Measurements from ENCODE around the gene RTTN. TPM values are rescaled to one million over a fixed set of nuclear protein-coding genes. Genes with fewer than 3 reads are reported as not detected.

The RTTN gene
- total and polyA plus RNA-seq, 2 donors (not counting 3 experiments of a cell fraction or from before 2014, with no cell fraction given), result 3.1 to 17.4 TPM

DNA sequence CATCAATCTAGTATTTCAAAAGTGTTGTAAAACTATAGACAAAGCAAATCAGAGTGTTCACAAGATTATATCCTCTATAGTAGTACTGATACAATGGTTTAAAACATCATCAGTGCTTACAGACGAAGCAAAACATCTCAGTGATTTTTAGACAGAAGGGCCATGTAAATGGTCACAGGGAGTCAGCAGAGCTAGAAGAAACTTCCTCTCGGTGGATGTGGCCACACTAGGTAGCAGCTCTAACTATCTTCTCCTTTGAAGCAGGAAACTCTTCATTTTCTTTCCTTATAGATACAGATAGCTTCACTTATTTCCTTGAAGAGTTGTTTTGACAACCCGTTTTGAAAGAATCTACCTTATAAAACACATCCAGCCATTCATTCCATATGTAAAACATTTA is 177.4 kb downstream of the RTTN start:
- no TSS peak for BruUV-seq (replicated peaks)
- DNase-seq (ENCODE audit: low read depth, low spot score) (no peak), FAIRE-seq (no peak)
- Histone ChIP-seq H3K4me3 (replicated peaks in 1 of 3; ENCODE audit: insufficient read depth in 1 of 3, low read depth in 1 of 3, low read length in 3 of 3) (no peak overlapping the region), H3K36me3 (ENCODE audit: control insufficient read depth in 2 of 2, extremely low read depth in 1 of 2, insufficient read depth in 2 of 2, low read length in 2 of 2) (no peaks in the 10 kb centered on the region), H2AFZ (ENCODE audit: low read depth, low read length) (no peak overlapping the region), H3K4me1 (ENCODE audit: control insufficient read depth, extremely low read depth, insufficient read depth, low read length) (no peaks in the 10 kb centered on the region), H3K9me1 (replicated peaks; ENCODE audit: control insufficient read depth, extremely low read depth, insufficient read depth, low read length) (no peaks in the 10 kb centered on the region), H3K9me3 (replicated peaks; ENCODE audit: control insufficient read depth, insufficient read depth, low read length) (no peaks in the 10 kb centered on the region), H3K79me2 (ENCODE audit: control insufficient read depth, insufficient read depth, low read length) (no peaks in the 10 kb centered on the region), H3K27me3 (ENCODE audit: control insufficient read depth in 2 of 2, insufficient read depth in 2 of 2, low read length in 2 of 2) (no peaks in the 10 kb centered on the region), H3K4me2 (ENCODE audit: insufficient read depth, low read length) (no peak overlapping the region), H3K27ac (ENCODE audit: insufficient read depth, low read depth, low read length) (no peak overlapping the region), H3K9ac (replicated peaks; ENCODE audit: extremely low read depth, insufficient read depth, low read length) (no peak overlapping the region), H4K20me1 (replicated peaks; ENCODE audit: control insufficient read depth, extremely low read depth, insufficient read depth, low read length) (no peaks in the 10 kb centered on the region)
- POLR2A ChIA-PET, result no interaction called here
- no peak for TF ChIP-seq FOS (IDR thresholded peaks at IDR 0.05; ENCODE audit: borderline replicate concordance, insufficient read depth, low read length)
- no peak for TF ChIP-seq EZH2 (IDR thresholded peaks at IDR 0.05; ENCODE audit: borderline replicate concordance, low read depth, low read length, severe bottlenecking)
- no peak for TF ChIP-seq POLR2AphosphoS5 (IDR thresholded peaks at IDR 0.05; ENCODE audit: insufficient read depth, low read depth, low read length)
- TF ChIP-seq MYC (IDR thresholded peaks at IDR 0.05; ENCODE audit: low read depth, low read length), result no peak
- TF ChIP-seq, protein P1, sequence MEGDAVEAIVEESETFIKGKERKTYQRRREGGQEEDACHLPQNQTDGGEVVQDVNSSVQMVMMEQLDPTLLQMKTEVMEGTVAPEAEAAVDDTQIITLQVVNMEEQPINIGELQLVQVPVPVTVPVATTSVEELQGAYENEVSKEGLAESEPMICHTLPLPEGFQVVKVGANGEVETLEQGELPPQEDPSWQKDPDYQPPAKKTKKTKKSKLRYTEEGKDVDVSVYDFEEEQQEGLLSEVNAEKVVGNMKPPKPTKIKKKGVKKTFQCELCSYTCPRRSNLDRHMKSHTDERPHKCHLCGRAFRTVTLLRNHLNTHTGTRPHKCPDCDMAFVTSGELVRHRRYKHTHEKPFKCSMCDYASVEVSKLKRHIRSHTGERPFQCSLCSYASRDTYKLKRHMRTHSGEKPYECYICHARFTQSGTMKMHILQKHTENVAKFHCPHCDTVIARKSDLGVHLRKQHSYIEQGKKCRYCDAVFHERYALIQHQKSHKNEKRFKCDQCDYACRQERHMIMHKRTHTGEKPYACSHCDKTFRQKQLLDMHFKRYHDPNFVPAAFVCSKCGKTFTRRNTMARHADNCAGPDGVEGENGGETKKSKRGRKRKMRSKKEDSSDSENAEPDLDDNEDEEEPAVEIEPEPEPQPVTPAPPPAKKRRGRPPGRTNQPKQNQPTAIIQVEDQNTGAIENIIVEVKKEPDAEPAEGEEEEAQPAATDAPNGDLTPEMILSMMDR (IDR thresholded peaks at IDR 0.05; ENCODE audit: extremely low read depth in 1 of 2, insufficient read depth in 1 of 2, low read depth in 1 of 2, low read length in 2 of 2), result no peak
- TF ChIP-seq POLR2A (IDR thresholded peaks at IDR 0.05; ENCODE audit: low read depth, low read length), result no peak
- no peak for TF ChIP-seq JUN (IDR thresholded peaks at IDR 0.05; ENCODE audit: borderline replicate concordance, insufficient read depth, insufficient read length, low read depth)
- TF ChIP-seq GATA2 (IDR thresholded peaks at IDR 0.05; ENCODE audit: insufficient read depth, insufficient read length, low read depth, low read length), result no peak
- TF ChIP-seq, protein P2, sequence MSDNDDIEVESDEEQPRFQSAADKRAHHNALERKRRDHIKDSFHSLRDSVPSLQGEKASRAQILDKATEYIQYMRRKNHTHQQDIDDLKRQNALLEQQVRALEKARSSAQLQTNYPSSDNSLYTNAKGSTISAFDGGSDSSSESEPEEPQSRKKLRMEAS (IDR thresholded peaks at IDR 0.05; ENCODE audit: insufficient read depth, insufficient read length), result no peak
- CTCF ChIA-PET, result interaction anchor here (0.8 kb wide), 1 partner anchor 10 kb away, joined by 3 read pairs; no protein-coding TSS in a partner anchor
- intact Hi-C loops (cut with micrococcal nuclease) (no loop called here), dilution Hi-C loops (cut with MboI; ENCODE audit: extremely low pct_ligation_motif_present, low sequenced_read_pairs) (no loop called here)
